ENCODE data around the gene TNFAIP8. TPM values are rescaled to one million over a fixed set of nuclear protein-coding genes. Genes with fewer than 3 reads are reported as not detected.

The TNFAIP8 gene
- total and polyA plus RNA-seq, 9 of the 15 experiments (the other 6 are each of a cell fraction or from before 2014, with no cell fraction given), result 29.9 to 52.2 (median 44.8) TPM

DNA sequence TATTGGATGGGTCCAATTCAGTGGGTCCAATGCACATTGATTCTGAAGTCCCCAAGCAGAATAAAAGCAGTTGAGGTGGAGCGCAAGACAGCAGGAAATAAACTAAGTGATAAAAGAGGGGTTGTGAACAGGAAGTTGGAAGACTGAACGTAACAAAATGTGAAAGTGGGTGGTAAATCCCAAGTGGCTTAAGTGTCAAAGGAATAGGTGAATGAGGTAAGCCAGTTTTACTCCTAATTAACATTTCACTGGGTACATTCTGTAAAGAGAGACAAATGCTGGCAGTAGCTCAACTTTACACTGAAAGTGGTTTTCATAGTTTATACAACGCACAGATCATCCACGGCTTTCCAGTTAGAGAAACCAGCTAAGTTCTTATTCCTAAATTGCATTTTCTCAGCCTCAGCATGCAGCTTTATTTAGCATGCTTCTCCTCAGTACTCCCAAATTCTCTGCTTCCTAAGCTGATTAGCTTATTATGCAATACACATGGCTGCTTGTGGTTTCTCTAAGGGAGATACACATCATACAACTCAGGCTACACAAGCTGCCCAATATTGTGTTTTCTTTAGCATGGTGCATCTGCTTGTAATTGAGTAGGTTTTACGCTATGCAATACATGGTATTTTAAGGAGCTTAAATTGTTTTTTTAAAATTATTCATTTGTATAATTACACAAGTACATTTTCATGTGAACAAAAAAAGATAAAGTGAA, 62.2 kb downstream of the TNFAIP8 start (continued):
- TF ChIP-seq GTF2A2 (tag; IDR thresholded peaks at IDR 0.05) (peak; percentile 31; the same call in 1 of the 2 replicates), CHAMP1 (IDR thresholded peaks at IDR 0.05) (no peak), RNF219 (CRISPR knock-in tag; IDR thresholded peaks at IDR 0.05) (no peak), KAT8 (IDR thresholded peaks at IDR 0.05; ENCODE audit: low read depth) (no peak), ARID1B (IDR thresholded peaks at IDR 0.05) (peak; percentile 51; the same call in 1 of the 2 replicates), ESRRA (IDR thresholded peaks at IDR 0.05; ENCODE audit: borderline replicate concordance, low read depth) (peak; percentile 73; the same call in 1 of the 2 replicates), ZNF12 (CRISPR knock-in tag; IDR thresholded peaks at IDR 0.05) (no peak), MCM5 (IDR thresholded peaks at IDR 0.05; ENCODE audit: low read depth) (no peak)
- TF ChIP-seq, protein P1, sequence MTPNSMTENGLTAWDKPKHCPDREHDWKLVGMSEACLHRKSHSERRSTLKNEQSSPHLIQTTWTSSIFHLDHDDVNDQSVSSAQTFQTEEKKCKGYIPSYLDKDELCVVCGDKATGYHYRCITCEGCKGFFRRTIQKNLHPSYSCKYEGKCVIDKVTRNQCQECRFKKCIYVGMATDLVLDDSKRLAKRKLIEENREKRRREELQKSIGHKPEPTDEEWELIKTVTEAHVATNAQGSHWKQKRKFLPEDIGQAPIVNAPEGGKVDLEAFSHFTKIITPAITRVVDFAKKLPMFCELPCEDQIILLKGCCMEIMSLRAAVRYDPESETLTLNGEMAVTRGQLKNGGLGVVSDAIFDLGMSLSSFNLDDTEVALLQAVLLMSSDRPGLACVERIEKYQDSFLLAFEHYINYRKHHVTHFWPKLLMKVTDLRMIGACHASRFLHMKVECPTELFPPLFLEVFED (CRISPR knock-in tag; conservative IDR thresholded peaks at IDR 0.05), result no peak
- TF ChIP-seq, protein P2, sequence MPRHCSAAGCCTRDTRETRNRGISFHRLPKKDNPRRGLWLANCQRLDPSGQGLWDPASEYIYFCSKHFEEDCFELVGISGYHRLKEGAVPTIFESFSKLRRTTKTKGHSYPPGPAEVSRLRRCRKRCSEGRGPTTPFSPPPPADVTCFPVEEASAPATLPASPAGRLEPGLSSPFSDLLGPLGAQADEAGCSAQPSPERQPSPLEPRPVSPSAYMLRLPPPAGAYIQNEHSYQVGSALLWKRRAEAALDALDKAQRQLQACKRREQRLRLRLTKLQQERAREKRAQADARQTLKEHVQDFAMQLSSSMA (CRISPR knock-in tag; IDR thresholded peaks at IDR 0.05), result no peak
- TF ChIP-seq, protein P3, sequence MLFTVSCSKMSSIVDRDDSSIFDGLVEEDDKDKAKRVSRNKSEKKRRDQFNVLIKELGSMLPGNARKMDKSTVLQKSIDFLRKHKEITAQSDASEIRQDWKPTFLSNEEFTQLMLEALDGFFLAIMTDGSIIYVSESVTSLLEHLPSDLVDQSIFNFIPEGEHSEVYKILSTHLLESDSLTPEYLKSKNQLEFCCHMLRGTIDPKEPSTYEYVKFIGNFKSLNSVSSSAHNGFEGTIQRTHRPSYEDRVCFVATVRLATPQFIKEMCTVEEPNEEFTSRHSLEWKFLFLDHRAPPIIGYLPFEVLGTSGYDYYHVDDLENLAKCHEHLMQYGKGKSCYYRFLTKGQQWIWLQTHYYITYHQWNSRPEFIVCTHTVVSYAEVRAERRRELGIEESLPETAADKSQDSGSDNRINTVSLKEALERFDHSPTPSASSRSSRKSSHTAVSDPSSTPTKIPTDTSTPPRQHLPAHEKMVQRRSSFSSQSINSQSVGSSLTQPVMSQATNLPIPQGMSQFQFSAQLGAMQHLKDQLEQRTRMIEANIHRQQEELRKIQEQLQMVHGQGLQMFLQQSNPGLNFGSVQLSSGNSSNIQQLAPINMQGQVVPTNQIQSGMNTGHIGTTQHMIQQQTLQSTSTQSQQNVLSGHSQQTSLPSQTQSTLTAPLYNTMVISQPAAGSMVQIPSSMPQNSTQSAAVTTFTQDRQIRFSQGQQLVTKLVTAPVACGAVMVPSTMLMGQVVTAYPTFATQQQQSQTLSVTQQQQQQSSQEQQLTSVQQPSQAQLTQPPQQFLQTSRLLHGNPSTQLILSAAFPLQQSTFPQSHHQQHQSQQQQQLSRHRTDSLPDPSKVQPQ (CRISPR knock-in tag; IDR thresholded peaks at IDR 0.05; ENCODE audit: borderline replicate concordance), result no peak
- TF ChIP-seq, protein P4, sequence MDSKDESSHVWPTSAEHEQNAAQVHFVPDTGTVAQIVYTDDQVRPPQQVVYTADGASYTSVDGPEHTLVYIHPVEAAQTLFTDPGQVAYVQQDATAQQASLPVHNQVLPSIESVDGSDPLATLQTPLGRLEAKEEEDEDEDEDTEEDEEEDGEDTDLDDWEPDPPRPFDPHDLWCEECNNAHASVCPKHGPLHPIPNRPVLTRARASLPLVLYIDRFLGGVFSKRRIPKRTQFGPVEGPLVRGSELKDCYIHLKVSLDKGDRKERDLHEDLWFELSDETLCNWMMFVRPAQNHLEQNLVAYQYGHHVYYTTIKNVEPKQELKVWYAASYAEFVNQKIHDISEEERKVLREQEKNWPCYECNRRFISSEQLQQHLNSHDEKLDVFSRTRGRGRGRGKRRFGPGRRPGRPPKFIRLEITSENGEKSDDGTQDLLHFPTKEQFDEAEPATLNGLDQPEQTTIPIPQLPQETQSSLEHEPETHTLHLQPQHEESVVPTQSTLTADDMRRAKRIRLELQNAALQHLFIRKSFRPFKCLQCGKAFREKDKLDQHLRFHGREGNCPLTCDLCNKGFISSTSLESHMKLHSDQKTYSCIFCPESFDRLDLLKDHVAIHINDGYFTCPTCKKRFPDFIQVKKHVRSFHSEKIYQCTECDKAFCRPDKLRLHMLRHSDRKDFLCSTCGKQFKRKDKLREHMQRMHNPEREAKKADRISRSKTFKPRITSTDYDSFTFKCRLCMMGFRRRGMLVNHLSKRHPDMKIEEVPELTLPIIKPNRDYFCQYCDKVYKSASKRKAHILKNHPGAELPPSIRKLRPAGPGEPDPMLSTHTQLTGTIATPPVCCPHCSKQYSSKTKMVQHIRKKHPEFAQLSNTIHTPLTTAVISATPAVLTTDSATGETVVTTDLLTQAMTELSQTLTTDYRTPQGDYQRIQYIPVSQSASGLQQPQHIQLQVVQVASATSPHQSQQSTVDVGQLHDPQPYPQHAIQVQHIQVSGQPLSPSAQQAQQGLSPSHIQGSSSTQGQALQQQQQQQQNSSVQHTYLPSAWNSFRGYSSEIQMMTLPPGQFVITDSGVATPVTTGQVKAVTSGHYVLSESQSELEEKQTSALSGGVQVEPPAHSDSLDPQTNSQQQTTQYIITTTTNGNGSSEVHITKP (IDR thresholded peaks at IDR 0.05; ENCODE audit: partially characterized antibody), result peak; percentile 59
